ENCODE results near the gene BBS4.
A peak's percentile ranks its signal among the peaks of the same experiment; 100 is the strongest.
"Not testable (repeated sequence)": the region's sequence is repeated elsewhere in the genome, so short reads cannot be mapped to it uniquely, and the experiment has no call there.

BBS4 gene

GRCh38 chr15:72706266-72706665 is 20.3 kb downstream of the BBS4 start:
- no peak for DNase-seq (ENCODE audit: low spot score)

GRCh38 chr15:72708551-72709303 is 22.7 kb downstream of the BBS4 start:
- DNase-seq (ENCODE audit: low spot score): not testable (repeated sequence)

GRCh38 chr15:72722071-72722696 is 36.2 kb downstream of the BBS4 start:
- DNase-seq (ENCODE audit: low spot score): peak; percentile 57

- DNase-seq (ENCODE audit: low spot score): no peak
These were observed 38.0 kb downstream of the BBS4 start for GRCh38 chr15:72724028-72724427.

- no peak for DNase-seq (ENCODE audit: low spot score)
These were observed 39.4 kb downstream of the BBS4 start for GRCh38 chr15:72725446-72725845.

GRCh38 chr15:72725851-72726250 is 39.8 kb downstream of the BBS4 start:
- not testable (repeated sequence) for DNase-seq (ENCODE audit: low spot score)

GRCh38 chr15:72727154-72727553 is 41.1 kb downstream of the BBS4 start:
- DNase-seq (ENCODE audit: low spot score): no peak

GRCh38 chr15:72728249-72728648 is 42.2 kb downstream of the BBS4 start:
- DNase-seq (ENCODE audit: low spot score): not testable (repeated sequence)

- DNase-seq (ENCODE audit: low spot score): no peak
These were observed 42.8 kb downstream of the BBS4 start for GRCh38 chr15:72728821-72729220.

GRCh38 chr15:72732086-72732485 is 46.1 kb downstream of the BBS4 start:
- no peak for DNase-seq (ENCODE audit: low spot score)

- no peak for DNase-seq (ENCODE audit: low spot score)
These were observed 46.5 kb downstream of the BBS4 start for GRCh38 chr15:72732516-72732915.

GRCh38 chr15:72733941-72734738 is 48.1 kb downstream of the BBS4 start:
- no peak for DNase-seq (ENCODE audit: low spot score)

- DNase-seq (ENCODE audit: low spot score): no peak
These were observed 49.1 kb downstream of the BBS4 start for GRCh38 chr15:72735111-72735510.

- DNase-seq (ENCODE audit: low spot score): no peak
These were observed 51.1 kb downstream of the BBS4 start for GRCh38 chr15:72737061-72737460.

- DNase-seq (ENCODE audit: low spot score): no peak
These were observed 51.7 kb downstream of the BBS4 start for GRCh38 chr15:72737723-72738122.

GRCh38 chr15:72740219-72740618 is 54.2 kb downstream of the BBS4 start:
- DNase-seq (ENCODE audit: low spot score): no peak

GRCh38 chr15:72749700-72750099 is 63.7 kb downstream of the BBS4 start:
- no peak for DNase-seq (ENCODE audit: low spot score)

- DNase-seq (ENCODE audit: low spot score): no peak
These were observed 65.9 kb downstream of the BBS4 start for GRCh38 chr15:72751751-72752455.

GRCh38 chr15:72754096-72754495 is 68.1 kb downstream of the BBS4 start:
- no peak for DNase-seq (ENCODE audit: low spot score)

- DNase-seq (ENCODE audit: low spot score): peak; percentile 82
These were observed 72.2 kb downstream of the BBS4 start for GRCh38 chr15:72758182-72758581.

GRCh38 chr15:72760590-72761260 is 74.7 kb downstream of the BBS4 start:
- no peak for DNase-seq (ENCODE audit: low spot score)

GRCh38 chr15:72764656-72765055 is 78.6 kb downstream of the BBS4 start:
- no peak for DNase-seq (ENCODE audit: low spot score)
